Measurements from ENCODE around the gene LMBRD1.

- TF ChIP-seq CTCF (IDR thresholded peaks at IDR 0.05; ENCODE audit: low read depth, low read length, poor library complexity, severe bottlenecking) = no peak
- TF ChIP-seq EZH2phosphoT487 (IDR thresholded peaks at IDR 0.05; ENCODE audit: borderline replicate concordance, low read length) = no peak
Measured at GRCh38 chr6:69630767-69631166, 166.0 kb downstream of the LMBRD1 start.

Measured in DOHH2 (cell line).